Measurements from ENCODE around the gene STK32C. TPM values are rescaled to one million over a fixed set of nuclear protein-coding genes. Genes with fewer than 3 reads are reported as not detected.
"Not testable (repeated sequence)": the region's sequence is repeated elsewhere in the genome, so short reads cannot be mapped to it uniquely, and the experiment has no call there.

STK32C gene
- total RNA-seq, 1 donor from 2014 or later = 15.7 TPM

- no peaks in the 10 kb centered on the region for H3K27me3 Mint-ChIP-seq (ENCODE audit: unreplicated experiment)
- H3K4me1 Mint-ChIP-seq (ENCODE audit: unreplicated experiment) = peaks cover 33% of the 10 kb centered on the region
- H3K4me3 Mint-ChIP-seq (ENCODE audit: unreplicated experiment) = no peak overlapping the region
- H3K9me3 Mint-ChIP-seq (ENCODE audit: unreplicated experiment) = peaks cover 4% of the 10 kb centered on the region
- TF ChIP-seq, protein P1, sequence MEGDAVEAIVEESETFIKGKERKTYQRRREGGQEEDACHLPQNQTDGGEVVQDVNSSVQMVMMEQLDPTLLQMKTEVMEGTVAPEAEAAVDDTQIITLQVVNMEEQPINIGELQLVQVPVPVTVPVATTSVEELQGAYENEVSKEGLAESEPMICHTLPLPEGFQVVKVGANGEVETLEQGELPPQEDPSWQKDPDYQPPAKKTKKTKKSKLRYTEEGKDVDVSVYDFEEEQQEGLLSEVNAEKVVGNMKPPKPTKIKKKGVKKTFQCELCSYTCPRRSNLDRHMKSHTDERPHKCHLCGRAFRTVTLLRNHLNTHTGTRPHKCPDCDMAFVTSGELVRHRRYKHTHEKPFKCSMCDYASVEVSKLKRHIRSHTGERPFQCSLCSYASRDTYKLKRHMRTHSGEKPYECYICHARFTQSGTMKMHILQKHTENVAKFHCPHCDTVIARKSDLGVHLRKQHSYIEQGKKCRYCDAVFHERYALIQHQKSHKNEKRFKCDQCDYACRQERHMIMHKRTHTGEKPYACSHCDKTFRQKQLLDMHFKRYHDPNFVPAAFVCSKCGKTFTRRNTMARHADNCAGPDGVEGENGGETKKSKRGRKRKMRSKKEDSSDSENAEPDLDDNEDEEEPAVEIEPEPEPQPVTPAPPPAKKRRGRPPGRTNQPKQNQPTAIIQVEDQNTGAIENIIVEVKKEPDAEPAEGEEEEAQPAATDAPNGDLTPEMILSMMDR (IDR thresholded peaks at IDR 0.05) = no peak
- H3K36me3 Mint-ChIP-seq (ENCODE audit: unreplicated experiment) = peaks cover 4% of the 10 kb centered on the region
- no peak overlapping the region for H3K27ac Mint-ChIP-seq (ENCODE audit: unreplicated experiment)
- no peak for DNase-seq (ENCODE audit: extremely low spot score, unreplicated experiment)
Measured at GRCh38 chr10:132316133-132316532, 8.4 kb upstream of the STK32C start.

GRCh38 chr10:132314881-132315280 is 7.1 kb upstream of the STK32C start:
- H3K27ac Mint-ChIP-seq (ENCODE audit: unreplicated experiment); H3K27me3 Mint-ChIP-seq (ENCODE audit: unreplicated experiment); H3K4me3 Mint-ChIP-seq (ENCODE audit: unreplicated experiment); H3K36me3 Mint-ChIP-seq (ENCODE audit: unreplicated experiment); H3K9me3 Mint-ChIP-seq (ENCODE audit: unreplicated experiment); DNase-seq (ENCODE audit: extremely low spot score, unreplicated experiment): not testable (repeated sequence)
- H3K4me1 Mint-ChIP-seq (ENCODE audit: unreplicated experiment) = peaks cover 22% of the 10 kb centered on the region

DNA sequence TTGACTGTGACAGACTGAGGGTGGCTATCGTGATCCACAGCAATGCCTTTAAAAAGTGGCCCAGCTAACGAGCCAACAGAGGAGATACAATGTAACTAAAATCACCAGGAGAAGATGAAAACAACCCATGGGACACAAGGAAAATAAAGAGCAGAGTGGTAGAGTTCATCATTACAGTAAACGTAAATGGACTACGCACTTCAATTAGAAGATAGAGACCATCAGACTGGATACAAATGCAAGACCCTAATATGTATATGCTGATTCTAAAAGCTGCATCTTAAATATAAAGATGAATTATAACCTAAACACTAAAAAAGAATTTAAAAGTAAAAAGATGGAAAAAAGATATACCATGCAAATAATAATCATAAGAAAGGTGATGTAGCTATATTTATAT is 6.6 kb upstream of the STK32C start:
- H3K27ac Mint-ChIP-seq (ENCODE audit: unreplicated experiment) = no peak overlapping the region
- H3K36me3 Mint-ChIP-seq (ENCODE audit: unreplicated experiment) = peaks cover 5% of the 10 kb centered on the region
- peaks cover 16% of the 10 kb centered on the region for H3K4me1 Mint-ChIP-seq (ENCODE audit: unreplicated experiment)
- peaks cover 4% of the 10 kb centered on the region for H3K9me3 Mint-ChIP-seq (ENCODE audit: unreplicated experiment)
- no peak overlapping the region for H3K4me3 Mint-ChIP-seq (ENCODE audit: unreplicated experiment)
- no peaks in the 10 kb centered on the region for H3K27me3 Mint-ChIP-seq (ENCODE audit: unreplicated experiment)
- no peak for DNase-seq (ENCODE audit: extremely low spot score, unreplicated experiment)
- TF ChIP-seq, protein P1 (IDR thresholded peaks at IDR 0.05) = no peak

DNA sequence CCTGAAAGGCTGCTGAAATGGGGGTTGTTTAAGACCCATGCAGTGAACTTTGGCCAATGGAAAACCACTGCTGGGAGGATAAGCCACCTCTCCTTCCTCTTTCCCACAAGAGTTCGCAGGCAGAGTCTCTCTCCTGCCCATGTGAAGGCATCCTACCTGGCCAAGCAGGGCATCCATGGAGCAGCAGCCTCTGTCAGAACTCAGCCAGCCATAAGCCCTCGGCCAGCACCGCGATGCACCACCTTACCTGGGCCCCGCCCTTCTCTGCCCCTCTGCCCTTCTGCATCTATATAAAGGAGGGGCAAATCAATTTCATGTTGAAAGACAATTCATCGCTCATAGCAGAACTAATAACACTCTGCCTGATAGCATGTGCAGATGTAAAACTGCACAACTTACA is 6.1 kb upstream of the STK32C start:
- Mint-ChIP-seq H3K27me3 (ENCODE audit: unreplicated experiment) (no peaks in the 10 kb centered on the region), H3K36me3 (ENCODE audit: unreplicated experiment) (peaks cover 5% of the 10 kb centered on the region), H3K27ac (ENCODE audit: unreplicated experiment) (no peak overlapping the region), H3K4me3 (ENCODE audit: unreplicated experiment) (no peak overlapping the region), H3K4me1 (ENCODE audit: unreplicated experiment) (peaks cover 15% of the 10 kb centered on the region), H3K9me3 (ENCODE audit: unreplicated experiment) (peaks cover 4% of the 10 kb centered on the region)
- no peak for DNase-seq (ENCODE audit: extremely low spot score, unreplicated experiment)
- TF ChIP-seq, protein P1 (IDR thresholded peaks at IDR 0.05) = no peak

DNA sequence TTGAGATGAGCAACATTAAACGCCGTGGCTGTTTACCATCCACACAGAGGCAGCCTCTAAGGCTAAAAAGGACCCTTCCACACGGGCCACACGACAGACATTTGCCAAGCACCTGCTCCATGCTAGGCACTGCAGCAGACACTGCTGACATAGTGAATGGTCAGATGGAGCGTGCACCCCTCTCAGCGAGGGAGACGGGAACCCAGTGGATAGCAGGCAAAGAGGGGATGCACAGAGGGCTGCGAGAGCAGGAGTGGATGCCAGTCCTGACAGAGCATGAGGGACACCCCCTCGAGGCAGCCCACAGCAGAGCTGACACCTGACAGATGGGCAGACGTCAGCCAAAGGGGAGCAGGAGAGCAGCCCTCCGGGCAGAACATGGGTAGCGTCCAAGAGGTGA is 5.6 kb upstream of the STK32C start:
- DNase-seq (ENCODE audit: extremely low spot score, unreplicated experiment) = no peak
- H3K27ac Mint-ChIP-seq (ENCODE audit: unreplicated experiment) = no peak overlapping the region
- peaks cover 5% of the 10 kb centered on the region for H3K36me3 Mint-ChIP-seq (ENCODE audit: unreplicated experiment)
- no peaks in the 10 kb centered on the region for H3K27me3 Mint-ChIP-seq (ENCODE audit: unreplicated experiment)
- TF ChIP-seq, protein P1 (IDR thresholded peaks at IDR 0.05) = no peak
- peaks cover 13% of the 10 kb centered on the region for H3K4me1 Mint-ChIP-seq (ENCODE audit: unreplicated experiment)
- H3K4me3 Mint-ChIP-seq (ENCODE audit: unreplicated experiment) = no peak overlapping the region
- peaks cover 4% of the 10 kb centered on the region for H3K9me3 Mint-ChIP-seq (ENCODE audit: unreplicated experiment)
